Fibroblast of peridontal ligament (primary cell): ENCODE results near the gene BMPR1B.

ENCODE experiments used
- DNase-seq: peaks from one replicate; pipeline ENCODE4 v3.0.0-alpha.2; 2010; ENCODE audit errors: extremely low read depth

Gene BMPR1B

GRCh38 chr4:94757192-94758140 is at the start of gene BMPR1B:
BMPR1B (plus strand) TSS chr4:94757955; CDS start chr4:95104425, 346,470 bp downstream.
- peak; percentile 75 for DNase-seq

GRCh38 chr4:94711635-94712034 is 46.1 kb upstream of the BMPR1B start:
- DNase-seq: peak; percentile 7

DNA sequence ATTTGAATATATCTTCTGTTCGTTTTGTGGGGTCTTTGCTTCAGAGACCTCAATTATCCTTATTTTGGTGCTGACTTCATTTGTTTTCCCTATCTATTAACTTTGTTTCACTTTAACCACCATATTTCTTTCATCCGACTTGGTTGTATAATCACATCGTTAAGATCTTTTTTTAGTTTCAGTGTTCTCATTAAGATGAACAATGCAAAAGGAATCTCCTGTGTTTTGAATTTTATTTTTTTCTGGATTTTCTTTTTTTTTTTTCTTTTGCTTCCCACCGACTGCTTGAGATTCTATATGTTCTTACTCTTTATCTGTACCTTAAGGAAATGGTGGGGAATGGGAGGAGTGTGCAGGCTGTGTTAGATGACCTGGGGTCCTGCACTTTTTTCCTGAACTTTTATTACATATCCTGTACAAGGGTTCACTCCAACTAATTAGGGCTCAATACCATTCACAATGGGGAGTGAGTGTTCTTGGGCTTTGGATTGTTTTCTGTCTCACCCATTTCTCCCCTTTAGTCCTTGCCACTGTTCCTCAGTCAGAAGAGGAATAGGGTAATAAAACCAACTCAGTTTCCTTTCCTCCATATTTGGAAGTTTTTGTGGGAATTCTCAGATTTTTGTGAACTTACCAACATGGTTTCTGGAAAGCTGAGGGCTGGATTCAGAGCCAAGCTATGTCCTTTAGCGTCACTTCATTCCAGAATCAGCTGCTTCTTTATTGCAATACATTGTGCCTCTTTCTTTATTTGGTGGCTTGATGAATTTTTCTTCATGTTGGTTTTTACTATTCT is 43.2 kb upstream of the BMPR1B start:
- DNase-seq: peak; percentile 96

DNA sequence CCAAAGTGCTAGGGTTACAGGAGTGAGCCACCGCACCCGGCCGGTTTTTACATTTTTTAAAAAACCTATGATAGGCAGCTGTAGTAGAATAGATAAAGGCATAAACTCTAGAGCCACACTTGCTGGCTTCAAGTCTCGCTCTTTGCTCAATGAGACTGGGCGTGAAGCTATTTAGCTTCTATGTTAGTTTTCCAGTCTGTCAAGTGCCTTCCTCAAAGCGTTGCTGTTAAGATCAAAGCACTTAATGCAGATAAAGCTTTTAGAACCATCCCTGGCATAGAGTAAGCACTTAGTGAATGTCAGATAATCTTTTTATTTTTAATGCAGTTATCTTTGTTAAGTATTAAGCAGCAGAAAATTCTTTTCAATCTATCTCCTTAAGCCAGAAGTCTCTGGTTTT is 42.0 kb upstream of the BMPR1B start:
- no peak for DNase-seq

DNA sequence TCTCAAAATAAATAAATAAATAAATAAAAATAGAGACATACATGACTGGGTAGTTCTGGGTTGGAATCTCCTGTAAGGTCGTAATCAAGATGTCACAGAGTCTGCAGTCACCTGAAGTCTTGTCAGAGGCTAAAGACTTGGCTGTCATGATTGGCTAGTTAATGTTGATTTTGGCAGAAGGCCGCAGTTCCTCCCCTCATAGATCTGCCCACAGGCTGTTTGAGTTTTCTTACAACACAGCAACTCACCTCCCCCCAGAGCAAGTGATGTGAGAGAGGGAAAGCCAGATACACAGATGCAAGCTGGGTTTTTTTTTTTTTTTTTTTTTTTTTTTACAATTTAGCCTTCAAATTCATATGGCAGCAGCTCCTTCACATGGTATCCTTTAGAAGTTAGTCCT is 36.4 kb upstream of the BMPR1B start:
- no peak for DNase-seq

DNA sequence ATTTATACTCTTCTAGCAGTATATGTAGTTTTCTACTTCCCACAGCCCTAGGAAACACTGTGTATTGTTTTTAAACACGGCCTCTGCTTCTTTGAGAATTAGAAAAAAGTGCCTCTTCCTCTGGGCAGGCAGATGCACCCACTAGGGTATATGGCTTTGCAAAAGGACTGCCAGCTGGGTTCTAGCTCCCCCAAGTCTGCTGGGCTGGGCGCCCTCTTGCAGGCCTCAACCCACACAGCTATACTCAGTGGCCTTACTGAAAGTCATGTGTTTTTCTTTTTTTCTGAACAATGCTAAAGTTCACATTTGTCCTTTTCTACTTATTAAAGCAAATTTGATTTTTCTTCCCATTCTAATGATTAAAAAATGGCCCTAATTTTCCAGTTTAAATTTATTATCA is 35.5 kb upstream of the BMPR1B start:
- no peak for DNase-seq

GRCh38 chr4:94722748-94723147 is 35.0 kb upstream of the BMPR1B start:
- DNase-seq: no peak

GRCh38 chr4:94724016-94724790 is 33.6 kb upstream of the BMPR1B start:
- DNase-seq: no peak

DNA sequence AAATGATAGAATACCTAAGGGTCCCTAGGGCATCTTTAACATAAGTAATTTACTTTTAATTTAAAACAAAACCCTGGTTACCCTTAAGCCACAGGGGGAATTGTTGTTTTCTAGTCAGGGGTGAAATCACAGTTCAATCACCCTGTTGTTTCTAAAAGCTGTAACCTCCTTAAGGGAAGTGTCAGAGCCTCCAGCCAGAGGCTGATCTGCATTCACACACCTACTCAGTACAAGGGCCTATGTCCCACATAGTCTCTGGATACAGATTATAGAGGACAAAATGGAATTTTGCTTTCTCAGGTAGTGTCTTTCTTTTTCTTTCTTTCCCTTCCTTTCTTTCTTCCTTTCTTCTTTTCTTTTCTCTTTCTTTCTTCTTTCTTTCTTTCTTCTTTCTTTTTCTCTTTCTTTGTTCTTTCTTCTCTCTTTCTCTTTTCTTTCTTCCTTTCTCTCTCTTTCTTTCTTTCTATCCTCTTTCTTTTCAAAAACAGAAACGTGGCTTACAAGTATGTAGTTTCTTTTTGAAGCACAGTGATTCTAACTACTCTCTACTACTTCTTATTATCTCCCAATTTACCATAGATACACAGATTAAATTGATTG is 31.1 kb upstream of the BMPR1B start:
- no peak for DNase-seq

GRCh38 chr4:94728056-94728766 is 29.5 kb upstream of the BMPR1B start:
- no peak for DNase-seq

GRCh38 chr4:94732358-94732698 is 25.4 kb upstream of the BMPR1B start:
- DNase-seq: no peak

DNA sequence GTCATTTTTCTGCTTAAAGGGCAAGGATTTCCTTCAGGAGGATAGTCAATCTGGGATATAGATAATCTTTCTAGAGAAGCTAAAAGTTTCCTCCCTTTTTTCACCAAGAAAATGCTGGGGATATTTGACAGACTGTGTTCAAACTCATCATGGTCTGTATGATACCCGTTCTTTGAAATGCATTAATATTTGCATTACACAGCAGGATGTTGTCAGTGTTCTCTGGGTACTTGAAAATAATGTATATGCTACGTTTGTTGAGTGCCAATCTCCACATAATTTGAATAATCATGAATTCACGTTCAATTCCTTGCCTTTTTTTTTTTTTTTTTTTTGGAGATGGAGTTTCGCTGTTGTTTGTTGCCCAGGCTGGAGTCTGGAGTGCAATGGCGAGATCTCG is 18.0 kb upstream of the BMPR1B start:
- DNase-seq: no peak

- peak; percentile 25 for DNase-seq
Measured at GRCh38 chr4:94741304-94741703, 16.5 kb upstream of the BMPR1B start.

- DNase-seq: peak; percentile 13
Measured at GRCh38 chr4:94743838-94744237, 13.9 kb upstream of the BMPR1B start.

GRCh38 chr4:94744850-94745249 is 12.9 kb upstream of the BMPR1B start:
- no peak for DNase-seq

GRCh38 chr4:94746746-94747145 is 11.0 kb upstream of the BMPR1B start:
- DNase-seq: no peak

DNA sequence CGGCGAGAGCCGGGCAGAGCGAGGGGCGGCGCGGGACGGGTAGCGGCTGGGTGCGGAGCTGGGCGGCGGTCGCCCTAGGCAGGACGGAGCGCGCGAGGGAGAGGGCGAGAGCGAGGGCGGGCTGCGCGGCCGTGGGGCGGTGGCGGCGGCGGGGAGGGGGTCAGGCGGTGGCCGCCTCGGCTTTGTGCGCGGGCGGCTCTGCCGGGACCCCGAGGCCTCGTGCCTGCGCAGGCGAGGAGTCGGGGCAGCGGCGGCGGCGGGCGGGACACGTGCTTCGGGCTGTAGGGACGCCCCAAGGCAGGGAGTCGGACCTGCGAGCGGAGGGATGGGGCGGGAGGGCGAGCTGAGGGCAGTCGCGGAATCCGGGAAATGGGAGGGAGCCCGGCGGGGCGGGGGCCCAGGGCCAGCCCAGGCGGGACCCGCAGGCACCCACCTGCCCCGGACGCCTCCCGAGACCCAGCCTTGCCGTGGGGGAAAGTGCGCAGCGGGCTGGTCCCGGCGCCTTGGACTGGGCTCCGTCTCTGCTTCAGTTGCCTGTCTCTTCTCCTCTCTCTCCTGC is 465 bp downstream of the BMPR1B start:
- peak; percentile 11 for DNase-seq

GRCh38 chr4:94758700-94759399 is 1.1 kb downstream of the BMPR1B start:
- peak; percentile 7 for DNase-seq

DNA sequence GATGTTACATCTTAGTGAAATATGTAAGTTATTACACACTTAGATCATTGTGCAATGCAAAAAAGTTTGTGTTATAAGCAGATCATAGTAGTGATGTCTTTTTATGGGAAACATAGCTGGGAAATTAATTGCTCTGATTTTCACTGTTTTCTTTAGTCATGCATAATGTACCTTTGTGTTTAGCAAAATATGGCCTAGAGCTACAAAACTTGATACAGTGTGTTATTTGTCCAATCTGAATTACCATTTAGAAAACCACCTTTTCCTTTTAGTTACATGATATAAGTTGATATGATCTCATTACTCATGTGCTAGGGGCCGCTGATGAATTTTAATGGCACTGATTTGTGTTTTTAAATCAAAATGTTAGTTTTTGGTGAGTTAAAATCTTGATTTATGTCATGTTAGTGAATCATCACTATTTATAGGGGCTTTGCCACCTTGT is 2.0 kb downstream of the BMPR1B start:
- DNase-seq: no peak

- no peak for DNase-seq
Measured at GRCh38 chr4:94762326-94762725, 4.6 kb downstream of the BMPR1B start.
